MM.1S (cell line): ENCODE results near the gene ASPDH.

Experiments used
- DNase-seq: peaks from one replicate; pipeline ENCODE4 v3.0.0-alpha.2; 2015
- H2AFZ ChIP-seq: fragments of 300-600 bp; sonication (generic); 2 replicates; pipeline ENCODE4 v1.6.0; 2016; ENCODE audit warnings: antibody characterized with exemption, low read length
- H3F3A ChIP-seq: fragments of 300-600 bp; sonication (generic); 2 replicates; pipeline ENCODE4 v1.6.1; 2016; ENCODE audit warnings: mild to moderate bottlenecking, antibody characterized with exemption, low read length, moderate library complexity, mixed read lengths; ENCODE audit not compliant: insufficient read depth
- H3K27ac ChIP-seq: fragments of 300-600 bp; sonication (generic); 2 replicates; pipeline ENCODE4 v1.5.1; 2016; ENCODE audit warnings: mild to moderate bottlenecking, low read length
- H3K27me3 ChIP-seq: fragments of 300-600 bp; sonication (generic); replicated peaks from 2 replicates; pipeline ENCODE4 v1.6.0; 2016; ENCODE audit warnings: low read length; ENCODE audit not compliant: insufficient read depth
- H3K36me3 ChIP-seq: fragments of 300-600 bp; sonication (generic); replicated peaks from 2 replicates; pipeline ENCODE4 v1.6.1; 2016; ENCODE audit warnings: mild to moderate bottlenecking, low read length, mixed read lengths; ENCODE audit not compliant: insufficient read depth
- H3K4me1 ChIP-seq: fragments of 300-600 bp; sonication (generic); 2 replicates; pipeline ENCODE4 v1.6.1; 2016; ENCODE audit warnings: low read length, mixed read lengths
- H3K4me2 ChIP-seq: fragments of 300-600 bp; sonication (generic); 2 replicates; pipeline ENCODE4 v1.6.0; 2016; ENCODE audit warnings: low read depth, low read length
- H3K4me3 ChIP-seq: fragments of 300-600 bp; sonication (generic); 2 replicates; pipeline ENCODE4 v1.5.1; 2016; ENCODE audit warnings: low read length, mixed read lengths
- H3K79me2 ChIP-seq: fragments of 300-600 bp; sonication (generic); 2 replicates; pipeline ENCODE4 v1.6.1; 2016; ENCODE audit warnings: mixed run types, low read length, mixed read lengths
- H3K9ac ChIP-seq: fragments of 300-600 bp; sonication (generic); 2 replicates; pipeline ENCODE4 v1.6.1; 2016; ENCODE audit warnings: low read length, mixed read lengths
- H3K9me2 ChIP-seq: fragments of 300-600 bp; sonication (generic); replicated peaks from 2 replicates; pipeline ENCODE4 v1.6.1; 2016; ENCODE audit warnings: mild to moderate bottlenecking, low read length, mixed read lengths; ENCODE audit not compliant: insufficient read depth
- H3K9me3 ChIP-seq: fragments of 300-600 bp; sonication (generic); replicated peaks from 2 replicates; pipeline ENCODE4 v1.6.1; 2016; ENCODE audit warnings: mild to moderate bottlenecking, low read length, mixed read lengths; ENCODE audit not compliant: insufficient read depth
- H4K20me1 ChIP-seq: fragments of 300-600 bp; sonication (generic); 2 replicates; pipeline ENCODE4 v1.6.1; 2016; ENCODE audit warnings: mild to moderate bottlenecking, low read length, moderate library complexity, mixed read lengths; ENCODE audit not compliant: insufficient read depth
- CTCF ChIP-seq: fragments of 300-600 bp; sonication (generic); IDR thresholded peaks from 2 replicates; pipeline ENCODE4 v1.5.1; 2016; ENCODE audit warnings: antibody characterized with exemption, low read length, mixed read lengths
- EZH2 ChIP-seq: fragments of 300-600 bp; sonication (generic); optimal IDR thresholded peaks from 2 replicates; pipeline ENCODE3; 2017; ENCODE audit warnings: low read depth, mild to moderate bottlenecking, antibody characterized with exemption, low read length, mixed read lengths
- EZH2phosphoT487 ChIP-seq: fragments of 300-600 bp; sonication (generic); IDR thresholded peaks from 2 replicates; pipeline ENCODE4 v1.6.1; 2018; ENCODE audit warnings: antibody characterized with exemption, low read length

ASPDH gene

GRCh38 chr19:50513746-50514345, at the start of gene ASPDH:
Gene ASPDH (minus strand): TSS chr19:50513913. CDS start chr19:50513823, 90 bp downstream.
- Histone ChIP-seq H3F3A (no peaks in the 10 kb centered on the region), H3K27me3 (no peaks in the 10 kb centered on the region), H3K36me3 (no peaks in the 10 kb centered on the region), H3K4me2 (no peak within 1 kb of the TSS), H3K9me3 (no peaks in the 10 kb centered on the region), H2AFZ (no peak within 1 kb of the TSS), H3K79me2 (no peaks in the 10 kb centered on the region), H3K4me1 (0 out of 2 replicates have a peak, but pooled peaks cover 4% of the 10 kb centered on the region), H3K9me2 (no peaks in the 10 kb centered on the region), H3K27ac (no peak within 1 kb of the TSS), H3K9ac (no peak within 1 kb of the TSS), H4K20me1 (no peaks in the 10 kb centered on the region), H3K4me3 (no peak within 1 kb of the TSS)
- TF ChIP-seq EZH2 = no peak
- no peak for DNase-seq

- Histone ChIP-seq H3K9ac (no peak overlapping the region), H2AFZ (no peak overlapping the region), H3F3A (no peaks in the 10 kb centered on the region), H3K27me3 (peaks cover 87% of the 10 kb centered on the region), H3K9me2 (no peaks in the 10 kb centered on the region), H3K4me2 (no peak overlapping the region), H3K4me3 (no peak overlapping the region), H3K36me3 (no peaks in the 10 kb centered on the region), H3K9me3 (no peaks in the 10 kb centered on the region), H3K79me2 (no peaks in the 10 kb centered on the region), H3K27ac (no peak overlapping the region), H4K20me1 (no peaks in the 10 kb centered on the region), H3K4me1 (no peaks in the 10 kb centered on the region)
- DNase-seq = no peak
- TF ChIP-seq EZH2phosphoT487 (no peak), CTCF (no peak), EZH2 (no peak)
Observed at GRCh38 chr19:50562996-50563395, 49.3 kb upstream of the ASPDH start.

GRCh38 chr19:50562329-50562728, 48.6 kb upstream of the ASPDH start:
- peaks cover 93% of the 10 kb centered on the region for H3K27me3 ChIP-seq
- H3K9ac ChIP-seq = no peak overlapping the region

More at GRCh38 chr19:50562329-50562728, 48.6 kb upstream of the ASPDH start:
- H3K27ac ChIP-seq = no peak overlapping the region
- no peaks in the 10 kb centered on the region for H4K20me1 ChIP-seq
- TF ChIP-seq EZH2phosphoT487 (no peak), CTCF (no peak), EZH2 (no peak)
- H3K4me3 ChIP-seq = no peak overlapping the region
- no peaks in the 10 kb centered on the region for H3K79me2 ChIP-seq
- H2AFZ ChIP-seq = no peak overlapping the region
- no peaks in the 10 kb centered on the region for H3F3A ChIP-seq
- no peaks in the 10 kb centered on the region for H3K36me3 ChIP-seq
- H3K9me3 ChIP-seq = no peaks in the 10 kb centered on the region
- DNase-seq = no peak
- no peak overlapping the region for H3K4me2 ChIP-seq
- no peaks in the 10 kb centered on the region for H3K9me2 ChIP-seq
- H3K4me1 ChIP-seq = no peaks in the 10 kb centered on the region
